ENCODE data around the gene KIF6. TPM values are rescaled to one million over a fixed set of nuclear protein-coding genes. Genes with fewer than 3 reads are reported as not detected.
"Not testable (repeated sequence)": the region's sequence is repeated elsewhere in the genome, so short reads cannot be mapped to it uniquely, and the experiment has no call there.

The KIF6 gene
- total and polyA plus RNA-seq, 7 experiments from 2014 or later, result 0.75 TPM; not detected in 6

- H3K4me3 ChIP-seq (ENCODE audit: low read length), result no peak overlapping the region
- no peaks in the 10 kb centered on the region for H3K27me3 ChIP-seq (ENCODE audit: control insufficient read depth in 2 of 2, insufficient read depth in 2 of 2, low read length in 2 of 2)
- no peak overlapping the region for H3K4me3 Mint-ChIP-seq
- DNase-seq (no peak), ATAC-seq (no peak)
- H3K4me1 Mint-ChIP-seq, result no peaks in the 10 kb centered on the region
- H3K36me3 ChIP-seq (ENCODE audit: control insufficient read depth in 2 of 3, insufficient read depth in 3 of 3, low read length in 3 of 3), result no peaks in the 10 kb centered on the region
- peaks cover 9 to 32% (median 25%) of the 10 kb centered on the region in 5 donors for H3K27me3 Mint-ChIP-seq
- no peak overlapping the region for H3K27ac Mint-ChIP-seq
- H3K27ac ChIP-seq (ENCODE audit: low read depth, low read length), result no peak overlapping the region
- H3K9me3 Mint-ChIP-seq, result no peaks in the 10 kb centered on the region
- H3K4me1 ChIP-seq (ENCODE audit: control insufficient read depth in 2 of 2, insufficient read depth in 2 of 2, low read length in 2 of 2), result no peaks in the 10 kb centered on the region
- no peaks in the 10 kb centered on the region for H3K9me3 ChIP-seq (ENCODE audit: control insufficient read depth in 2 of 3, low read length in 3 of 3)
- H3K36me3 Mint-ChIP-seq, result no peaks in the 10 kb centered on the region
- intact Hi-C loops (cut with micrococcal nuclease), result no loop called here
- ChIA-PET CTCF (no interaction called here), POLR2A (no interaction called here)
Observed at GRCh38 chr6:39516471-39516870, 208.7 kb downstream of the KIF6 start.

- Mint-ChIP-seq H3K4me1 (no peaks in the 10 kb centered on the region), H3K27me3 (peaks cover 10 to 33% (median 27%) of the 10 kb centered on the region in 5 donors), H3K36me3 (no peaks in the 10 kb centered on the region), H3K27ac (no peak overlapping the region), H3K4me3 (no peak overlapping the region), H3K9me3 (peaks cover 0 to 2% (median 0%) of the 10 kb centered on the region in 11 donors)
- no peaks in the 10 kb centered on the region for H3K9me3 ChIP-seq (ENCODE audit: control insufficient read depth in 2 of 3, low read length in 3 of 3)
- H3K4me1 ChIP-seq (ENCODE audit: control insufficient read depth in 2 of 2, insufficient read depth in 2 of 2, low read length in 2 of 2), result no peaks in the 10 kb centered on the region
- ChIA-PET CTCF (no interaction called here), POLR2A (no interaction called here)
- H3K27me3 ChIP-seq (ENCODE audit: control insufficient read depth in 2 of 2, insufficient read depth in 2 of 2, low read length in 2 of 2), result no peaks in the 10 kb centered on the region
- H3K27ac ChIP-seq (ENCODE audit: low read depth, low read length), result no peak overlapping the region
- DNase-seq (no peak), ATAC-seq (no peak)
- no peak overlapping the region for H3K4me3 ChIP-seq (ENCODE audit: low read length)
- H3K36me3 ChIP-seq (ENCODE audit: control insufficient read depth in 2 of 3, insufficient read depth in 3 of 3, low read length in 3 of 3), result no peaks in the 10 kb centered on the region
- intact Hi-C loops (cut with micrococcal nuclease), result no loop called here
Observed at GRCh38 chr6:39515471-39515870, 209.7 kb downstream of the KIF6 start.

DNA sequence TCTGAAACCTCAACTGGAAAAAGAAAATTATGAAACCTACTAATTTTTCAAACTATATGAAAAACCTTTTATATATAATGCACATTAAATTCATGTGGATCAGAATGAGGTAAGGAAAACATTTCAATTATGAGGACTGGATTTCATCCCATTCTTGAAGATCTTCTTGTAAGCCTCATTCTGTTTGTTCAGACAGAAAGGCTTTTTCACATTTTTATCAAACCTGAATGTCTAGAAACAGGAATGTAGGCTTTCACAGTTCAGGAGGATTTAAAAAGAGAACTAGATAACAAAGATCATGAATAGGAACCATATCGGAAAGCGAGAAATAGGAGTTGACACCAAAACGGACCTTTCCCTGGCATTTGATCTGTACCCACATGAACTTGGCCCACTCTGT, 210.2 kb downstream of the KIF6 start:
- POLR2A ChIA-PET, result no interaction called here
- no peaks in the 10 kb centered on the region for H3K36me3 Mint-ChIP-seq
- no peaks in the 10 kb centered on the region for H3K27me3 ChIP-seq (ENCODE audit: control insufficient read depth in 2 of 2, insufficient read depth in 2 of 2, low read length in 2 of 2)

GRCh38 chr6:39509831-39510230, 215.4 kb downstream of the KIF6 start:
- H3K36me3 ChIP-seq (ENCODE audit: control insufficient read depth in 2 of 3, insufficient read depth in 3 of 3, low read length in 3 of 3); H3K4me3 ChIP-seq (ENCODE audit: low read length); H3K9me3 Mint-ChIP-seq; H3K27me3 ChIP-seq (ENCODE audit: control insufficient read depth in 2 of 2, insufficient read depth in 2 of 2, low read length in 2 of 2); H3K4me1 Mint-ChIP-seq; H3K9me3 ChIP-seq (ENCODE audit: control insufficient read depth in 2 of 3, low read length in 3 of 3); DNase-seq; H3K4me1 ChIP-seq (ENCODE audit: control insufficient read depth in 2 of 2, insufficient read depth in 2 of 2, low read length in 2 of 2); POLR2A ChIA-PET; intact Hi-C loops (cut with micrococcal nuclease); H3K27ac Mint-ChIP-seq; CTCF ChIA-PET; H3K36me3 Mint-ChIP-seq; ATAC-seq; H3K27ac ChIP-seq (ENCODE audit: low read depth, low read length); H3K4me3 Mint-ChIP-seq: not testable (repeated sequence)
- H3K27me3 Mint-ChIP-seq, result peaks cover 5 to 22% (median 17%) of the 10 kb centered on the region in 5 donors

More for the DNA sequence above, 210.2 kb downstream of the KIF6 start:
- H3K4me1 Mint-ChIP-seq, result no peaks in the 10 kb centered on the region
- Histone ChIP-seq H3K4me1 (ENCODE audit: control insufficient read depth in 2 of 2, insufficient read depth in 2 of 2, low read length in 2 of 2) (no peaks in the 10 kb centered on the region), H3K36me3 (ENCODE audit: control insufficient read depth in 2 of 3, insufficient read depth in 3 of 3, low read length in 3 of 3) (no peaks in the 10 kb centered on the region), H3K9me3 (ENCODE audit: control insufficient read depth in 2 of 3, low read length in 3 of 3) (no peaks in the 10 kb centered on the region), H3K27ac (ENCODE audit: low read depth, low read length) (no peak overlapping the region), H3K4me3 (ENCODE audit: low read length) (no peak overlapping the region)
- intact Hi-C loops (cut with micrococcal nuclease), result no loop called here
- CTCF ChIA-PET, result no interaction called here
- ATAC-seq, result no peak
- peaks cover 10 to 34% (median 27%) of the 10 kb centered on the region in 5 donors for H3K27me3 Mint-ChIP-seq
- H3K4me3 Mint-ChIP-seq, result no peak overlapping the region
- H3K27ac Mint-ChIP-seq, result no peak overlapping the region
- H3K9me3 Mint-ChIP-seq, result peaks cover 0 to 2% (median 0%) of the 10 kb centered on the region in 11 donors
- no peak for DNase-seq

- intact Hi-C loops (cut with micrococcal nuclease), result no loop called here
- Histone ChIP-seq H3K4me1 (ENCODE audit: control insufficient read depth in 2 of 2, insufficient read depth in 2 of 2, low read length in 2 of 2) (no peaks in the 10 kb centered on the region), H3K9me3 (ENCODE audit: control insufficient read depth in 2 of 3, low read length in 3 of 3) (no peaks in the 10 kb centered on the region), H3K36me3 (ENCODE audit: control insufficient read depth in 2 of 3, insufficient read depth in 3 of 3, low read length in 3 of 3) (no peaks in the 10 kb centered on the region), H3K4me3 (ENCODE audit: low read length) (no peak overlapping the region), H3K27me3 (ENCODE audit: control insufficient read depth in 2 of 2, insufficient read depth in 2 of 2, low read length in 2 of 2) (no peaks in the 10 kb centered on the region), H3K27ac (ENCODE audit: low read depth, low read length) (no peak overlapping the region)
- ATAC-seq (no peak), DNase-seq (no peak)
- Mint-ChIP-seq H3K36me3 (peaks cover 0 to 1% (median 0%) of the 10 kb centered on the region in 5 donors), H3K4me3 (no peak overlapping the region), H3K27me3 (peaks cover 2 to 24% (median 22%) of the 10 kb centered on the region in 5 donors), H3K4me1 (no peaks in the 10 kb centered on the region), H3K27ac (no peak overlapping the region), H3K9me3 (peaks cover 0 to 18% (median 7%) of the 10 kb centered on the region in 11 donors)
- POLR2A ChIA-PET, result interaction anchor here (0.6 kb wide), 1 partner anchor 37 kb away, joined by 3 read pairs; no protein-coding TSS in a partner anchor
- CTCF ChIA-PET, result no interaction called here
Observed at GRCh38 chr6:39508515-39508914, 216.7 kb downstream of the KIF6 start.

- H3K4me3 Mint-ChIP-seq, result no peak overlapping the region
- Histone ChIP-seq H3K36me3 (ENCODE audit: control insufficient read depth in 2 of 3, insufficient read depth in 3 of 3, low read length in 3 of 3) (no peaks in the 10 kb centered on the region), H3K9me3 (ENCODE audit: control insufficient read depth in 2 of 3, low read length in 3 of 3) (peaks cover 0 to 1% (median 0%) of the 10 kb centered on the region in 3 experiments), H3K27ac (ENCODE audit: low read depth, low read length) (no peak overlapping the region), H3K27me3 (ENCODE audit: control insufficient read depth in 2 of 2, insufficient read depth in 2 of 2, low read length in 2 of 2) (no peaks in the 10 kb centered on the region), H3K4me1 (ENCODE audit: control insufficient read depth in 2 of 2, insufficient read depth in 2 of 2, low read length in 2 of 2) (no peaks in the 10 kb centered on the region), H3K4me3 (ENCODE audit: low read length) (no peak overlapping the region)
- no peak for ATAC-seq
- H3K27ac Mint-ChIP-seq, result no peak overlapping the region
- peaks cover 0 to 9% (median 0%) of the 10 kb centered on the region in 5 donors for H3K36me3 Mint-ChIP-seq
- DNase-seq, result no peak
- ChIA-PET CTCF (no interaction called here), POLR2A (no interaction called here)
- intact Hi-C loops (cut with micrococcal nuclease), result no loop called here
- no peaks in the 10 kb centered on the region for H3K4me1 Mint-ChIP-seq
- H3K27me3 Mint-ChIP-seq, result peaks cover 8 to 31% (median 27%) of the 10 kb centered on the region in 5 donors
- peaks cover 5 to 28% (median 15%) of the 10 kb centered on the region in 11 donors for H3K9me3 Mint-ChIP-seq
Observed at GRCh38 chr6:39507331-39507998, 217.7 kb downstream of the KIF6 start.

DNA sequence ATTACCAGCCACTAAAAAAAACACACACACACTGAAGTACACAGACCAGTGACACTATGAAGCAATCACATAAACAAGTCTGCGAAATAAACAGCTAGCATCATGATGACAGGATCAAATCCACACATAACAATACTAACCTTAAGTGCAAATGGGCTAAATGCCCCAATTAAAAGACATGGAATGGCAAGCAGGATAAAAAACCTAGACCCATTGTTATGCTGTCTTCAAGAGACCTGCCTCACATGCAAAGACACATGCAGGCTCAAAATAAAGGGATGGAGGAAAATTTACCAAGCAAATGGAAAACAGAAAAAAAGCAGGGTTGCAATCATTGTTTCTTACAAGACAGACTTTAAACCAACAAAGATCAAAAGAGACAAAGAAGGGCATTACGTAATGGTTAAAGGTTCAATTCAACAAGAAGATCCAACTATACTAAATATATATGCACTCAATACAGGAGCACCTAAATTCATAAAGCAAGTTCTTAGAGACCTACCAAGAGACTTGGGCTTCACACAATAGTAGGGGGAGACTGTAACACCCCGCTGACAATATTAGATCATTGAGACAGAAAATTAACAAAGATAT, 222.7 kb downstream of the KIF6 start:
- H3K4me3 ChIP-seq (ENCODE audit: low read length); CTCF ChIA-PET; POLR2A ChIA-PET; H3K36me3 ChIP-seq (ENCODE audit: control insufficient read depth in 2 of 3, insufficient read depth in 3 of 3, low read length in 3 of 3); H3K4me1 Mint-ChIP-seq; DNase-seq; H3K4me1 ChIP-seq (ENCODE audit: control insufficient read depth in 2 of 2, insufficient read depth in 2 of 2, low read length in 2 of 2); H3K27ac ChIP-seq (ENCODE audit: low read depth, low read length); ATAC-seq; H3K4me3 Mint-ChIP-seq; H3K27me3 ChIP-seq (ENCODE audit: control insufficient read depth in 2 of 2, insufficient read depth in 2 of 2, low read length in 2 of 2); H3K27ac Mint-ChIP-seq; intact Hi-C loops (cut with micrococcal nuclease): not testable (repeated sequence)
- H3K9me3 ChIP-seq (ENCODE audit: control insufficient read depth in 2 of 3, low read length in 3 of 3), result peaks cover 0 to 18% (median 0%) of the 10 kb centered on the region in 3 experiments
- peaks cover 9 to 59% (median 45%) of the 10 kb centered on the region in 5 donors for H3K27me3 Mint-ChIP-seq
- H3K36me3 Mint-ChIP-seq, result peaks cover 0 to 22% (median 1%) of the 10 kb centered on the region in 5 donors
- peaks cover 18 to 56% (median 32%) of the 10 kb centered on the region in 11 donors for H3K9me3 Mint-ChIP-seq

Measured in naive thymus-derived CD4-positive, alpha-beta T cell (primary cell).